Left ventricle myocardium superior (tissue), 1 donor: ENCODE measurements around the gene SIVA1. TPM values are rescaled to one million over a fixed set of nuclear protein-coding genes. Genes with fewer than 3 reads are reported as not detected.

Experiments used
- total RNA-seq: library from RNA; stranded (reverse); fragmentation: NEBNext Ultra II Directional; extraction: Animal tissue kit (Norgen Biotek cat#: 25700); gene quantifications from one replicate; pipeline ENCODE4 v1.2.1, GENCODE V29; 2021
- donor health status: DM: no; HTN: yes; CAD: no; lungs with severe emphysema.

Gene SIVA1
- total RNA-seq, 1 donor from 2014 or later, result 65.1 TPM

Other genes with a start within 250 kb of the SIVA1 start
- 53.8 TPM for gene C14orf180, start 173.4 kb upstream of the SIVA1 start, total RNA-seq
- not detected for gene TMEM179, start 148.4 kb upstream of the SIVA1 start, total RNA-seq
- 30.4 TPM for gene INF2, start 63.5 kb upstream of the SIVA1 start, total RNA-seq
- 226 TPM for gene ADSS1, start 28.9 kb upstream of the SIVA1 start, total RNA-seq
- gene AKT1, start 42.6 kb downstream of the SIVA1 start, total RNA-seq, result 142 TPM
- 5.3 TPM for gene ZBTB42, start 48.0 kb downstream of the SIVA1 start, total RNA-seq
- 10.7 TPM for gene CEP170B, start 112.1 kb downstream of the SIVA1 start, total RNA-seq
- gene PLD4, start 171.7 kb downstream of the SIVA1 start, total RNA-seq, result 0.27 TPM
- 2.5 TPM for gene AHNAK2, start 225.2 kb downstream of the SIVA1 start, total RNA-seq
- 1.5 TPM for gene CLBA1, start 232.6 kb downstream of the SIVA1 start, total RNA-seq